A673 (cell line): ENCODE results near the gene S100A7A.

Experiments used
- EZH2 ChIP-seq: fragments of 200-600 bp; sonication (generic); IDR thresholded peaks from 2 replicates; pipeline ENCODE4 v1.6.1; 2017; ENCODE audit warnings: borderline replicate concordance, low read depth, mild to moderate bottlenecking, mixed read lengths, antibody characterized with exemption, low read length; ENCODE audit not compliant: poor library complexity, severe bottlenecking
- TF ChIP-seq, protein P1 (sequence below): fragments of 300-800, 200-600 bp; sonication (generic); conservative IDR thresholded peaks from 2 replicates; pipeline ENCODE4 v1.5.1; 2017; ENCODE audit warnings: low read depth, mild to moderate bottlenecking, antibody characterized with exemption, low read length, moderate library complexity, mixed read lengths

DNA sequence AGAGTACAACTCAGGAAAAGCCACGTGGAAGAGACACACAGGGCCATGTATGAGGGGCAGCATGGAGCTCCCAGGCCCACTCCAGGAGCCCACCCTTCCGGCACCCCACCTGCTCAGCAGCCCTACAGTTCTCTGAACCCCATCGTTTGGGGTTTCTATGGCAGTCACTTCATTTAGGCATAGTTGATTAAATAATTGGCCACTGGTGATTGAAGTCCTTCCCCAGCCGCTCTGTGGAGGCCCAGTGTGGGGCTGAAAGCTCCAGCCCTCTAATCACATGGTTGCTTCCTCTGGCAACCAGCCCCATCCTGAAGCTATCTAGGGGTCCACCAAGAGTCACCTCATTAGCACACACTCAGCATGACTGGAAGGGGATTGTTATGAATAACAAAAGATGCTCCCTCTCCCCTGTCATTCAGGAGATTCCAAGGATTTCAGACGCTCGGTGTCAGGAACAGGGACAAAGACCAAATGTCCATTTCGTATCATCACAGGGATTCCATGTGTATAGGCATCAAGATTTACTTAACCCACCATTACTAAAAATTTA is 12.2 kb upstream of the S100A7A start:
- TF ChIP-seq EZH2 = no peak
- TF ChIP-seq, protein P1, sequence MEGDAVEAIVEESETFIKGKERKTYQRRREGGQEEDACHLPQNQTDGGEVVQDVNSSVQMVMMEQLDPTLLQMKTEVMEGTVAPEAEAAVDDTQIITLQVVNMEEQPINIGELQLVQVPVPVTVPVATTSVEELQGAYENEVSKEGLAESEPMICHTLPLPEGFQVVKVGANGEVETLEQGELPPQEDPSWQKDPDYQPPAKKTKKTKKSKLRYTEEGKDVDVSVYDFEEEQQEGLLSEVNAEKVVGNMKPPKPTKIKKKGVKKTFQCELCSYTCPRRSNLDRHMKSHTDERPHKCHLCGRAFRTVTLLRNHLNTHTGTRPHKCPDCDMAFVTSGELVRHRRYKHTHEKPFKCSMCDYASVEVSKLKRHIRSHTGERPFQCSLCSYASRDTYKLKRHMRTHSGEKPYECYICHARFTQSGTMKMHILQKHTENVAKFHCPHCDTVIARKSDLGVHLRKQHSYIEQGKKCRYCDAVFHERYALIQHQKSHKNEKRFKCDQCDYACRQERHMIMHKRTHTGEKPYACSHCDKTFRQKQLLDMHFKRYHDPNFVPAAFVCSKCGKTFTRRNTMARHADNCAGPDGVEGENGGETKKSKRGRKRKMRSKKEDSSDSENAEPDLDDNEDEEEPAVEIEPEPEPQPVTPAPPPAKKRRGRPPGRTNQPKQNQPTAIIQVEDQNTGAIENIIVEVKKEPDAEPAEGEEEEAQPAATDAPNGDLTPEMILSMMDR = no peak
